Measurements from ENCODE around the gene PPP2R5C.

DNA sequence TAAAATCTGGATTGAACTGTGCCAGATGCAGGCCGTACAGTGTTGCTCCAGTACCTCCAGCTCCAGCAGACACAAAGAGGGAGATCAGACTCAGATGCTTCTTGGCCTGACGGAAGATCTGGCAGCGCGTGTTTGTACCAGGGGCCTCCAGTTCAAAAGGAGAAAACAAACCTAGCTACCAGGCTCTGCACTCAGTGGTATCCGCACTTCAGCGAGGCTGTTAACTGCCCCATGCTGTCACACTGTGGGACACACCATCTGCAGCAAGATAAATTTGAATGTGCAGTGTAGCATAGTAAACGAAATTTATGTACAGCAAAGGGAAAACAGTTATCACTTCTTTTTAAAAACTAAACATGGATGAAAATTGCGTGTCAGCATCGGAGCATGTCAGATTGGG, 208.0 kb downstream of the PPP2R5C start:
- TF ChIP-seq POLR2AphosphoS5 (IDR thresholded peaks at IDR 0.05), result no peak
- TF ChIP-seq CTCF (IDR thresholded peaks at IDR 0.05), result no peak
